Neutrophil (primary cell): Measurements from ENCODE around the gene EMILIN2.

Source experiments
- H3K27ac ChIP-seq: fragments of 200-600 bp; sonication (generic); 2 replicates; pipeline ENCODE4 v1.5.1; 2016; ENCODE audit warnings: mild to moderate bottlenecking, moderate library complexity
- H3K27me3 ChIP-seq: fragments of 200-600 bp; sonication (generic); 2 replicates; pipeline ENCODE4 v1.6.0; 2016; ENCODE audit warnings: mild to moderate bottlenecking
- H3K36me3 ChIP-seq: fragments of 200-600 bp; sonication (generic); 2 replicates; pipeline ENCODE4 v1.5.1; 2017
- H3K4me1 ChIP-seq, 2 experiments: fragments of 200-600 bp in 1 of 2; sonication (generic) in 1 of 2; 1 replicate in 1 of 2; 2 replicates in 1 of 2; pipeline versions ENCODE4 v1.5.1 to v1.6.1; 2013 to 2016; ENCODE audit warnings: low read depth in 1 of 2, low read length in 1 of 2, mild to moderate bottlenecking in 1 of 2, moderate library complexity in 1 of 2; ENCODE audit not compliant: control insufficient read depth in 1 of 2, insufficient read depth in 1 of 2
- H3K4me3 ChIP-seq, 2 experiments: fragments of 200-600 bp in 1 of 2; sonication (generic) in 1 of 2; 1 replicate in 1 of 2; 2 replicates in 1 of 2; pipeline ENCODE4 v1.5.1; 2013 to 2016; ENCODE audit warnings: low read depth in 1 of 2, low read length in 1 of 2, mild to moderate bottlenecking in 1 of 2, moderate library complexity in 1 of 2
- H3K9me3 ChIP-seq: fragments of 200-600 bp; sonication (generic); 2 replicates; pipeline ENCODE4 v1.5.1; 2016
- TF ChIP-seq, protein P1 (sequence below): fragments of 200-600 bp; sonication (generic); IDR thresholded peaks from 2 replicates; pipeline ENCODE4 v1.5.1; 2016; ENCODE audit warnings: antibody characterized with exemption

The EMILIN2 gene

DNA sequence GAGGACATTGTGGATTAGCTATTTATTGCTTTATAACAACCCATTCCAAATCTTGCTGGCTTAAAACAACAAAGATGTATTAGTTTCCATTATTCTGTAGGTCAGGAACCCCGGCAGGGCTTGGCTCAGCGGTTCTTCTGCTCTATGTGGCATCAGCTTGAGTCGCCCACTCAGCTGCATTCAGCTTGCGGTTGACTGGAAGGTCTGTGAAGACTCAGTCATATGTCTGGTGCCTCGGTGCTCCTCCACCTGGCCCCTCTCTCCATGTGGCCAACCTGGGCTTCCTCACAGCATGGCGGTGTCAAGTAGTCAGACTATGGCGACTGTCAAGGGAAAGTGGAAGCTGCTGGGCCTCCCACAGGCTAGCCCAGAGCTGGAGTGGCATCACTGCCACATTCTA, 48.6 kb downstream of the EMILIN2 start:
- TF ChIP-seq, protein P1, sequence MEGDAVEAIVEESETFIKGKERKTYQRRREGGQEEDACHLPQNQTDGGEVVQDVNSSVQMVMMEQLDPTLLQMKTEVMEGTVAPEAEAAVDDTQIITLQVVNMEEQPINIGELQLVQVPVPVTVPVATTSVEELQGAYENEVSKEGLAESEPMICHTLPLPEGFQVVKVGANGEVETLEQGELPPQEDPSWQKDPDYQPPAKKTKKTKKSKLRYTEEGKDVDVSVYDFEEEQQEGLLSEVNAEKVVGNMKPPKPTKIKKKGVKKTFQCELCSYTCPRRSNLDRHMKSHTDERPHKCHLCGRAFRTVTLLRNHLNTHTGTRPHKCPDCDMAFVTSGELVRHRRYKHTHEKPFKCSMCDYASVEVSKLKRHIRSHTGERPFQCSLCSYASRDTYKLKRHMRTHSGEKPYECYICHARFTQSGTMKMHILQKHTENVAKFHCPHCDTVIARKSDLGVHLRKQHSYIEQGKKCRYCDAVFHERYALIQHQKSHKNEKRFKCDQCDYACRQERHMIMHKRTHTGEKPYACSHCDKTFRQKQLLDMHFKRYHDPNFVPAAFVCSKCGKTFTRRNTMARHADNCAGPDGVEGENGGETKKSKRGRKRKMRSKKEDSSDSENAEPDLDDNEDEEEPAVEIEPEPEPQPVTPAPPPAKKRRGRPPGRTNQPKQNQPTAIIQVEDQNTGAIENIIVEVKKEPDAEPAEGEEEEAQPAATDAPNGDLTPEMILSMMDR: no peak
- no peaks in the 10 kb centered on the region for H3K36me3 ChIP-seq
- no peak overlapping the region for H3K4me3 ChIP-seq
- no peaks in the 10 kb centered on the region for H3K27me3 ChIP-seq
- H3K27ac ChIP-seq: no peak overlapping the region
- no peaks in the 10 kb centered on the region for H3K9me3 ChIP-seq
- H3K4me1 ChIP-seq: peaks cover 20% of the 10 kb centered on the region in 2 experiments

DNA sequence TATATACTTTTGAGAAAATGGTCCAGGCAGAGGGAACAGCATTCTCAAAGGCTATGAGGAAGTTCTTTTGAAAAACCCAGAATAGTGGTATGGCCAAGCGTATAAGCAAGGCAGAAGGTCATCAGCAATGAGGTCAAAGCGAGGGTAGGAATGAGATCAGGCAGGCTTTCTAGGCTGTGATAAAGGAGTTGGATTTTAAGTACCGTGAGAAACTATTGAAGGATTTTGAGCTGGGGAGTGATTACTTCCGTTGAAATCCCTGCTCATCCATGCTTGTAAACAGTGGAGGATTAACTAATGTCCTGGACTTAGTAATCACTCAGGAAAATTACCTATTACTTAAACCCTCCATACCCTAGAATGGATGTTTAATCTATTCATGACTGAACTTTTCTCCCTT, 50.2 kb downstream of the EMILIN2 start:
- TF ChIP-seq, protein P1: no peak
- H3K4me1 ChIP-seq: peaks cover 13% of the 10 kb centered on the region in 2 experiments
- no peaks in the 10 kb centered on the region for H3K9me3 ChIP-seq
- H3K27ac ChIP-seq: no peak overlapping the region
- H3K27me3 ChIP-seq: no peaks in the 10 kb centered on the region
- no peaks in the 10 kb centered on the region for H3K36me3 ChIP-seq
- no peak overlapping the region for H3K4me3 ChIP-seq

DNA sequence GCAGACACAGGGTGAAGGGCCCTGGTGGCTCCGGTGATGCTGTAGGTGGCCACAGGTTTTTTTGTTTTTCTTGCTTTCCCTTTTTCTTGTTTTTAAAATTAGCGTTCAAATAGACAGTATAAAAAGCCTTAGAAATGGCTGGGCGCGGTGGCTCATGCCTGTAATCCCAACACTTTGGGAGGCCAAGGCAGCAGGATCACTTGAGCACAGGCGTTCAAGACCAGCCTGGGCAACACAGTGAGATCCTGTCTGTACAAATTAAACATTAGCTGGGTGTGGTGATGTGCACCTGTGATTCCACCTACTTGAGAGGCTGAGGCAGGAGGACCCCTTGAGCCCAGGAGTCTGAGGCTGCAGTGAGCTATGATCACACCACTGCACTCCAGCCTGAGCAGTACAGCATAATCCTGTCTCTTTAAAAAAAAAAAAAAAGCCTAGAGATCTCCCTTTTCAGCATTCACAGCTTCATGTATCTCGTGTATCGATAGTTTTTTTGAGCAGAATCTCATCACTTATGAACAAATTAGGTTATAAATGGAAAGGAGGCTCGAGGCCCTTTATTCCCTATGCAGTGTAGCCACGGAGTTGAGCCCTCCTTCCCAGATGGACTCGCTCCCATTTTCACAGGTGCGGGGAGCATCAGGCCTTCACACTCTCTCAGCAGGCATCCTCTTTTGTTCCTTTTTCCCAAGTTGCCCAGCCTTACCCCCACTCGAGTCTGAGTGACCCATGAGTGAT, 50.8 kb downstream of the EMILIN2 start:
- no peaks in the 10 kb centered on the region for H3K27me3 ChIP-seq
- no peak overlapping the region for H3K27ac ChIP-seq
- no peak overlapping the region for H3K4me3 ChIP-seq
- no peaks in the 10 kb centered on the region for H3K9me3 ChIP-seq
- TF ChIP-seq, protein P1: no peak
- H3K4me1 ChIP-seq: peaks cover 8 to 9% of the 10 kb centered on the region in 2 experiments
- no peaks in the 10 kb centered on the region for H3K36me3 ChIP-seq

DNA sequence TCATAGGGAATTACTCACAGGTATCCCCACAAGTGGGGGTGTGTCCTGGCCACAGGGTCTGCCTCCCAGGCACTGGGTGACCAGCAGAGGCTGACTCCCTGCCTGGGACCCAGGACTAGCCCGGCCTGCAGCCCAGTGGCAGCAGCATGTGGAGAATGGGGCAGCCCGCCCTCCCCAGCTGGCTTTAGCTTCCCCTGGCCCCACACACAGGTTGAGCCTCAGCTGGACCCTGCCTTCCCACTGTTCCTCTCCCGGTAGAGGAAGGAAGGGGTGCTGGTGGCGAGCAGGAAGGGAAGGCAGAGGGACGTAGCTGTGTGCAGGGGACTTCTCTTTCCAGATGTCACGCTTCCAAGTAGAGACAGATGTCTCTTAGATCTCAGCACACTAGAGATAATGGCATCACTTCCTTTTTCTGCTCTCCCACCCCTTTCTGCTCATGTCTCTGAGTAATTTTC, 51.4 kb downstream of the EMILIN2 start:
- no peak overlapping the region for H3K27ac ChIP-seq
- H3K36me3 ChIP-seq: no peaks in the 10 kb centered on the region
- no peaks in the 10 kb centered on the region for H3K9me3 ChIP-seq
- no peak overlapping the region for H3K4me3 ChIP-seq
- H3K4me1 ChIP-seq: peaks cover 8 to 9% of the 10 kb centered on the region in 2 experiments
- TF ChIP-seq, protein P1: no peak
- H3K27me3 ChIP-seq: no peaks in the 10 kb centered on the region

DNA sequence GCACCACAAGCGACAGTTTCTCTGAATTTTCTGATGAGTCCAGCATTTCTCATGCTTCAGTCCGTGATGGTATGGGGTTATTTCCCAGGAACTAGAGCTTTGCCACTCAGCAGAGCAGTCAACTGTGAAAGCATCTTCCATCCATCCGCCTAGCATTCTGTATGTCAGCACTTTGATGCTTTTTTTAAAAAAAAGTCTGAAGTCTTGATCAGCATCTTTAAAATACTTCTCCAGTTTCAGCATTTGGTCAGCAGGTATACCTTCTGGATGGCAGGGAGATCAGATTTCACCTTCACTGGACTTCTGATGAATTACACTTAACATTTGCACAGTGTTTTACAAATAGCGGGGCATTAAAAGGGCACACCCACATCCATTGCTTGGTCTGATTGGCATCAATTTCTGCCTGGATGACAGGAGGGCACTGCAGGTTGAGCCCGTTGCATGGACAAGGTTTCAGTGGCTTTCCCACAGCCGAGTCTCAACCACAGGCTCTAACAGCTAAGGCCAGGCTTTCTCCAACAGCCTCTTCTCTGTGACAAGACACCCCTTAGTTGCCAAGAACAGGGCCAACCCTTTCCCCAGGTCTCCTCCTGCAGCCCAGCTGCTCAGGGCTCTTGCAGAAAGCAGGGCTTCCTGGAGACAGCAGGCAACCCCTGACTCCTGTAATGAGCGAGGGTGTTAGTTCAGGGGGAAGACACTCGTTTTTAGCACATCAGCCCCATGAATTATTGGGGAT, 54.0 kb downstream of the EMILIN2 start:
- TF ChIP-seq, protein P1: no peak
- H3K9me3 ChIP-seq: no peaks in the 10 kb centered on the region
- no peak overlapping the region for H3K4me3 ChIP-seq
- no peaks in the 10 kb centered on the region for H3K36me3 ChIP-seq
- no peak overlapping the region for H3K27ac ChIP-seq
- peaks cover 3% of the 10 kb centered on the region for H3K27me3 ChIP-seq
- H3K4me1 ChIP-seq: peaks cover 8 to 11% of the 10 kb centered on the region in 2 experiments
